H1 (cell line): ENCODE results near the gene OLR1. TPM values are rescaled to one million over a fixed set of nuclear protein-coding genes. Genes with fewer than 3 reads are reported as not detected.

Source experiments
- NANOG ChIP-seq: IDR thresholded peaks from 2 replicates; pipeline ENCODE4 v1.6.1; 2011; ENCODE audit warnings: low read length, low read depth, mild to moderate bottlenecking, inconsistent platforms; ENCODE audit not compliant: insufficient read depth, poor library complexity, severe bottlenecking
- TBP ChIP-seq: IDR thresholded peaks from 2 replicates; pipeline ENCODE4 v1.6.1; 2011; ENCODE audit warnings: low read depth, low read length, improper control_type of control experiment
- polyA plus RNA-seq, 7 experiments: library from polyadenylated mRNA; depleted of rRNA in 3 of 7; stranded (reverse) in 5 of 7; unstranded in 2 of 7; fragments of >200 nt in 5 of 7; fragments of 200-250 nt in 2 of 7; gene quantifications; 1 replicate in 5 of 7; 2 replicates in 1 of 7; 4 replicates in 1 of 7; pipeline versions ENCODE4 v1.2.1 to v1.2.3, GENCODE V29; 2011 to 2013; ENCODE audit warnings: missing spikeins in 2 of 7, mixed read lengths in 2 of 7
- total RNA-seq: library from RNA; stranded (reverse); fragmentation: NEBNext Ultra II Directional; extraction: Animal tissue kit (Norgen Biotek cat#: 25700); gene quantifications from 2 replicates; pipeline ENCODE4 v1.2.1, GENCODE V29; 2021

OLR1 gene
- total and polyA plus RNA-seq, 2 of the 8 experiments (the other 6 are each of a cell fraction or from before 2014, with no cell fraction given), result not detected

- no peak for TF ChIP-seq NANOG
- TF ChIP-seq TBP, result peak; percentile 81
Observed at GRCh38 chr12:10211940-10212738, 40.2 kb upstream of the OLR1 start (continued).
